HepG2 (cell line): ENCODE data around the gene CRABP1. TPM values are rescaled to one million over a fixed set of nuclear protein-coding genes. Genes with fewer than 3 reads are reported as not detected.

ENCODE experiments used
- ATAC-seq: fragments of 200-7000 bp; cut with Tn5 transposase; 3 replicates; pipeline ENCODE4 v1.9.1; 2020; ENCODE audit warnings: mild to moderate bottlenecking, moderate library complexity
- BruUV-seq: library from RNA; stranded (reverse); fragments of 400-500 nt; replicated peaks from 2 replicates; lab custom pipeline; 2021; lab: Mats Ljungman, UMichigan
- CTCF ChIA-PET: fragments of 300-600 bp; formaldehyde crosslinking; extraction: SDS; loops from one replicate; lab custom pipeline; 2021; ENCODE audit warnings: low total read pairs, inconsistent platforms, low intra/inter-chr PET ratio; lab: Yijun Ruan, JAX
- POLR2A ChIA-PET: fragments of 350-600 bp; sonication (Branson Sonifier 250); formaldehyde crosslinking; loops from one replicate; lab custom pipeline; 2020; ENCODE audit warnings: antibody characterized with exemption, inconsistent platforms; lab: Yijun Ruan, JAX
- DNase-seq: peaks from one replicate; pipeline ENCODE4 v3.0.0-alpha.2; 2015; ENCODE audit warnings: low spot score
- FAIRE-seq: peaks from 3 replicates; lab custom pipeline; 2011; peaks lifted over from hg19 to GRCh38; lab: Jason Lieb, UNC
- H2AFZ ChIP-seq: one replicate; pipeline ENCODE4 v1.6.1; 2011; ENCODE audit warnings: low read length, inconsistent platforms
- H3K27ac ChIP-seq: fragments of 300-600 bp; 3 replicates; pipeline ENCODE4 v1.8.0; 2011; ENCODE audit warnings: mixed run types, mild to moderate bottlenecking, mixed read lengths, low read length, inconsistent platforms; ENCODE audit not compliant: insufficient read depth; ENCODE audit errors: extremely low read length
- H3K27me3 ChIP-seq, 2 experiments: fragments of 200-600 bp in 1 of 2; 2 replicates in 1 of 2; 3 replicates in 1 of 2; pipeline versions ENCODE4 v1.6.0 to v1.8.0; 2011; ENCODE audit warnings: low read length in 2 of 2, mild to moderate bottlenecking in 2 of 2, moderate library complexity in 2 of 2, inconsistent platforms in 1 of 2; ENCODE audit not compliant: insufficient read depth in 2 of 2, control insufficient read depth in 1 of 2
- H3K36me3 ChIP-seq, 2 experiments: fragments of 200-600 bp in 1 of 2; replicated peaks in 1 of 2; 2 replicates in 1 of 2; 3 replicates in 1 of 2; pipeline versions ENCODE4 v1.5.1 to v1.8.0; 2011; ENCODE audit warnings: low read length in 2 of 2, inconsistent platforms in 1 of 2; ENCODE audit not compliant: insufficient read depth in 2 of 2, control insufficient read depth in 1 of 2
- H3K4me1 ChIP-seq: 2 replicates; pipeline ENCODE4 v1.5.1; 2012; ENCODE audit warnings: low read length, inconsistent platforms; ENCODE audit not compliant: insufficient read depth
- H3K4me2 ChIP-seq: 2 replicates; pipeline ENCODE4 v1.6.0; 2011; ENCODE audit warnings: low read depth, low read length, inconsistent platforms
- H3K4me3 ChIP-seq, 3 experiments: fragments of 200-600 bp in 1 of 3; sonication (generic), shearing (Covaris generic) in 1 of 3; replicated peaks in 1 of 3; 2 replicates each; pipeline ENCODE4 v1.5.1; 2011 to 2016; ENCODE audit warnings: low read length in 3 of 3, inconsistent platforms in 2 of 3, low read depth in 2 of 3, mild to moderate bottlenecking in 2 of 3, control low read depth in 1 of 3, mixed read lengths in 1 of 3; ENCODE audit not compliant: insufficient read depth in 1 of 3
- H3K79me2 ChIP-seq: one replicate; pipeline ENCODE4 v1.6.1; 2011; ENCODE audit warnings: low read length, inconsistent platforms; ENCODE audit not compliant: insufficient read depth
- H3K9ac ChIP-seq: 2 replicates; pipeline ENCODE4 v1.6.0; 2011; ENCODE audit warnings: mild to moderate bottlenecking, low read depth, low read length, inconsistent platforms; ENCODE audit not compliant: insufficient read depth
- H3K9me3 ChIP-seq: 2 replicates; pipeline ENCODE4 v1.5.1; 2012; ENCODE audit warnings: mild to moderate bottlenecking, low read length
- H4K20me1 ChIP-seq: 2 replicates; pipeline ENCODE4 v1.6.0; 2011; ENCODE audit warnings: inconsistent platforms, mild to moderate bottlenecking, low read length, moderate library complexity; ENCODE audit not compliant: insufficient read depth
- CEBPZ ChIP-seq: IDR thresholded peaks from 2 replicates; pipeline ENCODE4 v1.6.1; 2012; ENCODE audit warnings: low read length, improper control_type of control experiment
- FOXO1 ChIP-seq: sonication (generic); formaldehyde crosslinking; IDR thresholded peaks from 2 replicates; pipeline ENCODE4 v1.4.0; 2020; ENCODE audit warnings: missing genetic modification reagents
- KLF12 ChIP-seq: sonication (generic); formaldehyde crosslinking; IDR thresholded peaks from 2 replicates; pipeline ENCODE4 v1.4.0; 2020; ENCODE audit warnings: missing genetic modification reagents, borderline replicate concordance
- KMT2B ChIP-seq: IDR thresholded peaks from 2 replicates; pipeline ENCODE4 v1.6.1; 2016; ENCODE audit warnings: missing genetic modification reagents, missing compliant biosample characterization
- PCBP1 ChIP-seq: fragments of 200-400 bp; formaldehyde crosslinking; IDR thresholded peaks from 2 replicates; pipeline ENCODE4 v1.6.1; 2017; ENCODE audit warnings: mild to moderate bottlenecking, low read depth, low read length, borderline replicate concordance
- SNAPC5 ChIP-seq: sonication (generic); formaldehyde crosslinking; IDR thresholded peaks from 2 replicates; pipeline ENCODE4 v1.8.1; 2023; ENCODE audit warnings: mild to moderate bottlenecking, missing genetic modification reagents, borderline replicate concordance
- ZNF672 ChIP-seq: sonication (generic); formaldehyde crosslinking; IDR thresholded peaks from 2 replicates; pipeline ENCODE4 v1.8.1; 2022; ENCODE audit warnings: missing genetic modification reagents
- WGBS: methylation state at CpG from one replicate; pipeline ENCODE4 v1.1.6; 2017; ENCODE audit warnings: low lambda C conversion rate; 5-methylcytosine and 5-hydroxymethylcytosine counted together
- in situ Hi-C: cut with HindIII; loops from 2 replicates; pipeline ENCODE4 v1.10.0; 2017; ENCODE audit warnings: low pct_unique_long_range_greater_than_20kb; ENCODE audit not compliant: extremely low pct_ligation_motif_present
- intact Hi-C: fragments of 100-400 bp; cut with micrococcal nuclease; formaldehyde crosslinking; loops from one replicate; pipeline ENCODE4 v1.10.0; 2022; ENCODE audit not compliant: unreplicated experiment
- polyA plus RNA-seq, 8 experiments: library from polyadenylated mRNA; depleted of rRNA in 3 of 8; stranded (reverse) in 7 of 8; unstranded in 1 of 8; fragments of >200 nt; fragmentation: Illumina TruSeq in 4 of 8; extraction: Trizol in 4 of 8; gene quantifications; 2 replicates each; pipeline versions ENCODE4 v1.2.1 to v1.2.3, GENCODE V29; 2011 to 2016; ENCODE audit warnings: low read depth in 4 of 8, missing spikeins in 1 of 8, mixed read lengths in 1 of 8; ENCODE audit not compliant: insufficient read depth in 1 of 8
- total RNA-seq, 5 experiments: library from RNA; depleted of rRNA; stranded (reverse); fragments of >200 nt; fragmentation: Illumina TruSeq; extraction: Trizol; gene quantifications; 2 replicates each; pipeline ENCODE4 v1.2.3, GENCODE V29; 2016; ENCODE audit warnings: low read depth in 1 of 5
- TF ChIP-seq, protein P1 (sequence below): sonication (generic); formaldehyde crosslinking; IDR thresholded peaks from 2 replicates; pipeline ENCODE4 v1.4.0; 2020; ENCODE audit warnings: missing genetic modification reagents
- TF ChIP-seq, protein P2 (sequence below): sonication (generic); formaldehyde crosslinking; IDR thresholded peaks from 2 replicates; pipeline ENCODE4 v1.4.0; 2020; ENCODE audit warnings: missing genetic modification reagents, borderline replicate concordance

The CRABP1 gene
- total and polyA plus RNA-seq, 2 of the 13 experiments (the other 11 are each of a cell fraction or from before 2014, with no cell fraction given): not detected

GRCh38 chr15:78347586-78348543 lies 7.7 kb downstream of the CRABP1 start:
- ChIA-PET CTCF (no interaction called here), POLR2A (no interaction called here)
- H4K20me1 ChIP-seq: no peaks in the 10 kb centered on the region
- in situ Hi-C loops: no loop called here
- no peak overlapping the region for H3K27ac ChIP-seq
- DNase-seq: no peak
- H3K4me3 ChIP-seq: no peak overlapping the region
- no peak overlapping the region for H2AFZ ChIP-seq
- H3K27me3 ChIP-seq: peaks cover 0 to 37% of the 10 kb centered on the region in 2 experiments; a peak in 4 of 5 replicates
- no peak for ATAC-seq
- 30% methylated on average over 17 of the region's 17 CpGs for WGBS
- no peak overlapping the region for H3K9ac ChIP-seq
- no peaks in the 10 kb centered on the region for H3K79me2 ChIP-seq
- intact Hi-C loops: loop anchor here (10.0 kb wide), 1 partner anchor 47 kb away; no protein-coding TSS in a partner anchor
- H3K9me3 ChIP-seq: no peaks in the 10 kb centered on the region
- no TSS peak for BruUV-seq
- no peak for TF ChIP-seq KLF12 (CRISPR knock-in tag)
- no peak for TF ChIP-seq PCBP1
- TF ChIP-seq KMT2B (CRISPR knock-in tag): no peak
- TF ChIP-seq CEBPZ: no peak
- TF ChIP-seq, protein P1, sequence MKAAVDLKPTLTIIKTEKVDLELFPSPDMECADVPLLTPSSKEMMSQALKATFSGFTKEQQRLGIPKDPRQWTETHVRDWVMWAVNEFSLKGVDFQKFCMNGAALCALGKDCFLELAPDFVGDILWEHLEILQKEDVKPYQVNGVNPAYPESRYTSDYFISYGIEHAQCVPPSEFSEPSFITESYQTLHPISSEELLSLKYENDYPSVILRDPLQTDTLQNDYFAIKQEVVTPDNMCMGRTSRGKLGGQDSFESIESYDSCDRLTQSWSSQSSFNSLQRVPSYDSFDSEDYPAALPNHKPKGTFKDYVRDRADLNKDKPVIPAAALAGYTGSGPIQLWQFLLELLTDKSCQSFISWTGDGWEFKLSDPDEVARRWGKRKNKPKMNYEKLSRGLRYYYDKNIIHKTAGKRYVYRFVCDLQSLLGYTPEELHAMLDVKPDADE (CRISPR knock-in tag): no peak
- TF ChIP-seq, protein P2, sequence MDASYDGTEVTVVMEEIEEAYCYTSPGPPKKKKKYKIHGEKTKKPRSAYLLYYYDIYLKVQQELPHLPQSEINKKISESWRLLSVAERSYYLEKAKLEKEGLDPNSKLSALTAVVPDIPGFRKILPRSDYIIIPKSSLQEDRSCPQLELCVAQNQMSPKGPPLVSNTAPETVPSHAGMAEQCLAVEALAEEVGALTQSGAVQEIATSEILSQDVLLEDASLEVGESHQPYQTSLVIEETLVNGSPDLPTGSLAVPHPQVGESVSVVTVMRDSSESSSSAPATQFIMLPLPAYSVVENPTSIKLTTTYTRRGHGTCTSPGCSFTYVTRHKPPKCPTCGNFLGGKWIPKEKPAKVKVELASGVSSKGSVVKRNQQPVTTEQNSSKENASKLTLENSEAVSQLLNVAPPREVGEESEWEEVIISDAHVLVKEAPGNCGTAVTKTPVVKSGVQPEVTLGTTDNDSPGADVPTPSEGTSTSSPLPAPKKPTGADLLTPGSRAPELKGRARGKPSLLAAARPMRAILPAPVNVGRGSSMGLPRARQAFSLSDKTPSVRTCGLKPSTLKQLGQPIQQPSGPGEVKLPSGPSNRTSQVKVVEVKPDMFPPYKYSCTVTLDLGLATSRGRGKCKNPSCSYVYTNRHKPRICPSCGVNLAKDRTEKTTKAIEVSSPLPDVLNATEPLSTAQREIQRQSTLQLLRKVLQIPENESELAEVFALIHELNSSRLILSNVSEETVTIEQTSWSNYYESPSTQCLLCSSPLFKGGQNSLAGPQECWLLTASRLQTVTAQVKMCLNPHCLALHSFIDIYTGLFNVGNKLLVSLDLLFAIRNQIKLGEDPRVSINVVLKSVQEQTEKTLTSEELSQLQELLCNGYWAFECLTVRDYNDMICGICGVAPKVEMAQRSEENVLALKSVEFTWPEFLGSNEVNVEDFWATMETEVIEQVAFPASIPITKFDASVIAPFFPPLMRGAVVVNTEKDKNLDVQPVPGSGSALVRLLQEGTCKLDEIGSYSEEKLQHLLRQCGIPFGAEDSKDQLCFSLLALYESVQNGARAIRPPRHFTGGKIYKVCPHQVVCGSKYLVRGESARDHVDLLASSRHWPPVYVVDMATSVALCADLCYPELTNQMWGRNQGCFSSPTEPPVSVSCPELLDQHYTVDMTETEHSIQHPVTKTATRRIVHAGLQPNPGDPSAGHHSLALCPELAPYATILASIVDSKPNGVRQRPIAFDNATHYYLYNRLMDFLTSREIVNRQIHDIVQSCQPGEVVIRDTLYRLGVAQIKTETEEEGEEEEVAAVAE (CRISPR knock-in tag): no peak
- no peak for TF ChIP-seq FOXO1
- TF ChIP-seq ZNF672 (CRISPR knock-in tag): no peak
- no peak for TF ChIP-seq SNAPC5 (CRISPR knock-in tag)
- FAIRE-seq: no peak
- H3K36me3 ChIP-seq: no peaks in the 10 kb centered on the region
- no peaks in the 10 kb centered on the region for H3K4me1 ChIP-seq
- no peak overlapping the region for H3K4me2 ChIP-seq
